HG03060 (cell line): Measurements from ENCODE around the gene EEF1AKMT2.

Source experiments
- ATAC-seq: cut with Tn5 transposase; IDR thresholded peaks from one replicate; pipeline ENCODE4 v1.9.1; 2021; ENCODE audit warnings: low read depth, moderate number of reproducible peaks; ENCODE audit not compliant: unreplicated experiment

The EEF1AKMT2 gene

GRCh38 chr10:124723826-124724225 lies 67.9 kb downstream of the EEF1AKMT2 start:
- no peak for ATAC-seq

- ATAC-seq, result peak; percentile 41
Observed at GRCh38 chr10:124722798-124723783, 68.6 kb downstream of the EEF1AKMT2 start.

- ATAC-seq, result no peak
Observed at GRCh38 chr10:124721330-124722045, 70.2 kb downstream of the EEF1AKMT2 start.

GRCh38 chr10:124719213-124719851 lies 72.4 kb downstream of the EEF1AKMT2 start:
- ATAC-seq, result peak; percentile 29

GRCh38 chr10:124717911-124718741 lies 73.6 kb downstream of the EEF1AKMT2 start:
- peak; percentile 68 for ATAC-seq

- ATAC-seq, result no peak
Observed at GRCh38 chr10:124717041-124717757, 74.5 kb downstream of the EEF1AKMT2 start.

GRCh38 chr10:124716369-124716768 lies 75.3 kb downstream of the EEF1AKMT2 start:
- ATAC-seq, result no peak

GRCh38 chr10:124715439-124715838 lies 76.2 kb downstream of the EEF1AKMT2 start:
- ATAC-seq, result no peak

GRCh38 chr10:124713679-124714255 lies 77.9 kb downstream of the EEF1AKMT2 start:
- ATAC-seq, result no peak

GRCh38 chr10:124712704-124713407 lies 78.8 kb downstream of the EEF1AKMT2 start:
- ATAC-seq, result no peak

GRCh38 chr10:124711145-124711544 lies 80.5 kb downstream of the EEF1AKMT2 start:
- no peak for ATAC-seq

GRCh38 chr10:124710266-124710881 lies 81.3 kb downstream of the EEF1AKMT2 start:
- ATAC-seq, result no peak

- no peak for ATAC-seq
Observed at GRCh38 chr10:124709861-124710260, 81.8 kb downstream of the EEF1AKMT2 start.

- ATAC-seq, result no peak
Observed at GRCh38 chr10:124708922-124709520, 82.7 kb downstream of the EEF1AKMT2 start.

- ATAC-seq, result no peak
Observed at GRCh38 chr10:124708246-124708779, 83.4 kb downstream of the EEF1AKMT2 start.
